GM12878 (cell line): ENCODE results near the gene UNK. TPM values are rescaled to one million over a fixed set of nuclear protein-coding genes. Genes with fewer than 3 reads are reported as not detected.

ENCODE experiments used
- ATAC-seq: fragments of 200-7000 bp; cut with Tn5 transposase; 3 replicates; pipeline ENCODE4 v1.9.1; 2020; ENCODE audit warnings: mild to moderate bottlenecking, moderate library complexity
- BruUV-seq: library from RNA; stranded (reverse); fragments of 400-500 nt; replicated peaks from 2 replicates; lab custom pipeline; 2021; lab: Mats Ljungman, UMichigan
- CTCF ChIA-PET: fragments of 300-600 bp; sonication (Branson Sonifier 250); formaldehyde crosslinking; extraction: SDS; loops from one replicate; lab custom pipeline; 2021; ENCODE audit warnings: inconsistent platforms; lab: Yijun Ruan, JAX
- POLR2A ChIA-PET: fragments of 350-600 bp; formaldehyde crosslinking; extraction: SDS; loops from one replicate; lab custom pipeline; 2021; ENCODE audit warnings: inconsistent platforms; lab: Charles Lee
- RAD21 ChIA-PET: fragments of 300-600 bp; sonication (Branson Sonifier 250); formaldehyde crosslinking; loops from one replicate; lab custom pipeline; 2023; ENCODE audit warnings: antibody characterized with exemption; ENCODE audit not compliant: unreplicated experiment; lab: Charles Lee
- SMC1A ChIA-PET: fragments of 300-600 bp; sonication (Branson Sonifier 250); formaldehyde crosslinking; loops from one replicate; lab custom pipeline; 2023; ENCODE audit not compliant: unreplicated experiment, uncharacterized antibody; lab: Charles Lee
- DNase-seq: peaks from one replicate; pipeline ENCODE4 v3.0.0-alpha.2; 2011; ENCODE audit warnings: low read depth, low spot score
- FAIRE-seq: peaks from 3 replicates; lab custom pipeline; 2011; peaks lifted over from hg19 to GRCh38; lab: Jason Lieb, UNC
- H2AFZ ChIP-seq: 2 replicates; pipeline ENCODE4 v1.6.0; 2011; ENCODE audit warnings: low read depth, low read length, control low read depth; ENCODE audit not compliant: control insufficient read depth
- H3K27ac ChIP-seq: 2 replicates; pipeline ENCODE4 v1.5.1; 2011; ENCODE audit warnings: control low read depth; ENCODE audit not compliant: control insufficient read depth, insufficient read depth
- H3K27me3 ChIP-seq, 2 experiments: replicated peaks in 1 of 2; 2 replicates each; pipeline versions ENCODE4 v1.6.0 to v1.6.1; 2011; ENCODE audit warnings: low read length in 1 of 2; ENCODE audit not compliant: control insufficient read depth in 2 of 2, insufficient read depth in 2 of 2
- H3K36me3 ChIP-seq, 2 experiments: 2 replicates each; pipeline ENCODE4 v1.5.1; 2011; ENCODE audit warnings: low read length in 1 of 2; ENCODE audit not compliant: control insufficient read depth in 2 of 2, insufficient read depth in 2 of 2
- H3K4me1 ChIP-seq: 2 replicates; pipeline ENCODE4 v1.6.1; 2011; ENCODE audit warnings: mild to moderate bottlenecking, low read length, moderate library complexity, mixed read lengths; ENCODE audit not compliant: control insufficient read depth, insufficient read depth
- H3K4me2 ChIP-seq: 2 replicates; pipeline ENCODE4 v1.6.0; 2011; ENCODE audit warnings: control low read depth; ENCODE audit not compliant: control insufficient read depth, insufficient read depth
- H3K4me3 ChIP-seq: fragments of 200-600 bp; sonication (generic); 2 replicates; pipeline ENCODE4 v1.5.1; 2016
- H3K79me2 ChIP-seq: 2 replicates; pipeline ENCODE4 v1.6.0; 2011; ENCODE audit warnings: low read length; ENCODE audit not compliant: control insufficient read depth, insufficient read depth
- H3K9ac ChIP-seq: 2 replicates; pipeline ENCODE4 v1.8.0; 2011; ENCODE audit warnings: low read length, control low read depth, mixed read lengths; ENCODE audit not compliant: control insufficient read depth, insufficient read depth
- H3K9me3 ChIP-seq: replicated peaks from 3 replicates; pipeline ENCODE4 v1.5.1; 2011; ENCODE audit warnings: mild to moderate bottlenecking, low read length; ENCODE audit not compliant: control insufficient read depth, insufficient read depth
- H4K20me1 ChIP-seq: 2 replicates; pipeline ENCODE4 v1.6.0; 2011; ENCODE audit not compliant: control insufficient read depth, insufficient read depth
- CHD1 ChIP-seq: IDR thresholded peaks from 2 replicates; pipeline ENCODE4 v1.6.1; 2012; ENCODE audit warnings: low read depth, low read length, improper control_type of control experiment
- PAX5 ChIP-seq: IDR thresholded peaks from 2 replicates; pipeline ENCODE4 v1.6.1; 2011; ENCODE audit warnings: low read depth, low read length, borderline replicate concordance
- POLR2A ChIP-seq: IDR thresholded peaks from 2 replicates; pipeline ENCODE4 v1.6.1; 2011; ENCODE audit warnings: low read depth, mild to moderate bottlenecking, low read length
- POLR2AphosphoS5 ChIP-seq: IDR thresholded peaks from 2 replicates; pipeline ENCODE4 v1.6.1; 2011; ENCODE audit warnings: mild to moderate bottlenecking, low read length, inconsistent platforms
- RFX5 ChIP-seq: IDR thresholded peaks from 2 replicates; pipeline ENCODE4 v1.6.1; 2011; ENCODE audit warnings: low read depth, low read length, improper control_type of control experiment
- STAT3 ChIP-seq: IDR thresholded peaks from 2 replicates; pipeline ENCODE4 v1.6.1; 2011; ENCODE audit warnings: low read depth, low read length, improper control_type of control experiment
- WGBS: methylation state at CpG from one replicate; pipeline ENCODE4 v1.1.6; 2016; ENCODE audit warnings: low lambda C conversion rate; ENCODE audit not compliant: insufficient replicate concordance, insufficient coverage; ENCODE audit errors: missing lambda C conversion rate; 5-methylcytosine and 5-hydroxymethylcytosine counted together
- in situ Hi-C: fragments of 300-500 bp; cut with MboI; formaldehyde crosslinking; loops from 9 replicates; pipeline ENCODE4 v1.14.3; 2018; ENCODE audit warnings: mixed read lengths
- intact Hi-C: fragments of 100-400 bp; cut with micrococcal nuclease; formaldehyde crosslinking; loops from one replicate; pipeline ENCODE4 v1.14.2; 2022; ENCODE audit not compliant: unreplicated experiment
- polyA plus RNA-seq, 11 experiments: library from polyadenylated mRNA; depleted of rRNA in 4 of 11; unstranded in 6 of 11; stranded (reverse) in 5 of 11; fragments of >200 nt; fragmentation: Nextera tagmentation in 4 of 11; fragmentation: Illumina TruSeq in 1 of 11; extraction: Ambion mirVana in 4 of 11; extraction: Trizol in 1 of 11; gene quantifications; 1 replicate in 1 of 11; 2 replicates in 10 of 11; pipeline versions ENCODE4 v1.2.1 to v1.2.3, GENCODE V29; 2011 to 2016; ENCODE audit warnings: inconsistent platforms in 2 of 11, missing spikeins in 2 of 11, low read depth in 1 of 11
- total RNA-seq, 4 experiments: library from RNA; depleted of rRNA in 3 of 4; stranded (reverse); fragments of >200 nt in 3 of 4; fragmentation: Illumina TruSeq in 1 of 4; extraction: Trizol in 1 of 4; gene quantifications; 2 replicates each; pipeline versions ENCODE4 v1.2.1 to v1.2.3, GENCODE V29; 2013 to 2021
- TF ChIP-seq, protein P1 (sequence below): IDR thresholded peaks from 2 replicates; pipeline ENCODE4 v1.6.1; 2011; ENCODE audit warnings: borderline replicate concordance, low read depth, mild to moderate bottlenecking, moderate library complexity, mixed read lengths, low read length; ENCODE audit not compliant: insufficient read depth; ENCODE audit errors: extremely low read length

UNK gene
- total and polyA plus RNA-seq, 10 of the 15 experiments (the other 5 are each of a cell fraction or from before 2014, with no cell fraction given) = 8.9 to 34.5 (median 27.3) TPM

DNA sequence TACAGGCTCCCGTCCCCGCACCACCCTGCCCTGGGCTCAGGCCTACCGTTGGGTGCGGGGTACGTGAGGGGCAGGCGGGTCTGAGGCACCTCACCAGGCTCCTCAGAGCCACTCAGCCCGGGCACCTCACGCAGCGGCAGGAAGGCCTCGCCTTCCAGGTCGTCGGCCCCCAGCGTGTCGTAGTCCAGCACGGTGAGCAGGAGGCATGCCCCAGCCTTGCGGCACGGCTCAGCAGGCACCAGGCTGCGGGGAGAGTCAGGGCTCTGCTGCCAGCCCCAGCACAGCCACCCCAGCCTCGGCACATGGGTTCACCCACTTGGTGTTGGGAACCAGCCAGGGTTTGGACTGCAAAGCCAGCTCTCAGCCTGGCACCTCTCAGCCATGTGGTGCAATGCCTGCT lies 44.1 kb downstream of the UNK start:
- ATAC-seq (no peak), FAIRE-seq (no peak), DNase-seq (no peak)
- Histone ChIP-seq H3K4me2 (no peak overlapping the region), H3K4me1 (no peaks in the 10 kb centered on the region), H3K4me3 (no peak overlapping the region), H3K9me3 (no peaks in the 10 kb centered on the region), H3K27ac (no peak overlapping the region), H3K9ac (no peak overlapping the region), H4K20me1 (no peaks in the 10 kb centered on the region), H3K79me2 (no peaks in the 10 kb centered on the region), H2AFZ (no peak overlapping the region), H3K27me3 (no peaks in the 10 kb centered on the region), H3K36me3 (peaks cover 3% of the 10 kb centered on the region in 2 experiments; a peak in 3 of 4 replicates)
- in situ Hi-C loops (no loop called here), intact Hi-C loops (no loop called here)
- TF ChIP-seq, protein P1, sequence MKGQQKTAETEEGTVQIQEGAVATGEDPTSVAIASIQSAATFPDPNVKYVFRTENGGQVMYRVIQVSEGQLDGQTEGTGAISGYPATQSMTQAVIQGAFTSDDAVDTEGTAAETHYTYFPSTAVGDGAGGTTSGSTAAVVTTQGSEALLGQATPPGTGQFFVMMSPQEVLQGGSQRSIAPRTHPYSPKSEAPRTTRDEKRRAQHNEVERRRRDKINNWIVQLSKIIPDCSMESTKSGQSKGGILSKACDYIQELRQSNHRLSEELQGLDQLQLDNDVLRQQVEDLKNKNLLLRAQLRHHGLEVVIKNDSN = no peak
- no peak for TF ChIP-seq POLR2AphosphoS5
- TF ChIP-seq PAX5 = no peak
- no peak for TF ChIP-seq RFX5
- TF ChIP-seq POLR2A = peak; percentile 48; the same call in 1 of the 2 replicates
- RAD21 ChIA-PET = interaction anchor here (1.8 kb wide), 1 partner anchor 75 kb away, joined by 12 read pairs; no protein-coding TSS in a partner anchor
- POLR2A ChIA-PET = interaction anchor here (0.7 kb wide), 1 partner anchor 9 kb away, joined by 6 read pairs; no protein-coding TSS in a partner anchor
- SMC1A ChIA-PET = no interaction called here
- 93% methylated on average over 16 of the region's 19 CpGs for WGBS
- CTCF ChIA-PET = interaction anchor here (1.0 to 5.9 kb wide), 7 partner anchors 12 to 75 kb away, joined by 3 to 63 read pairs (median 9); partner anchors contain the start of genes GALK1 and UNK
- BruUV-seq = no TSS peak

DNA sequence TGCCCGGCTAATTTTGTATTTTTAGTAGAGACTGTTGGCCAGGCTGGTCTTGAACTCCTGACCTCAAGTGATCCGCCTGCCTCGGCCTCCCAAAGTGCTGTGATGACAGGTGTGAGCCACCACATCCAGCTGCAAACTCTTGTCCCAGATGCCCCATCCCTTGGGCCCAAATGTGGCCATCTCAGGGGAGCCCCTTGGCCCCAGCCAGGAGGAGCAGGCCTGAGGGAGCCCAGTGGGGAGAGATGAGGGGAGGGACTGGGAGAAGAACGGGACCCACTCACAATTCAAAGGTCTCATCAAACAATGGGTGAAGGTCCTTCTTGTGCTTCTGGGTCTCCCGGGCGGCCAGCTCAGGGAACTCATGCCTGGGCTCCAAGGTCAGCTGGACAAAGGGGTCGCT lies 45.1 kb downstream of the UNK start:
- no peak overlapping the region for H3K9ac ChIP-seq
- no peak overlapping the region for H3K4me2 ChIP-seq
- no peaks in the 10 kb centered on the region for H3K4me1 ChIP-seq
- no peak overlapping the region for H3K4me3 ChIP-seq
- H3K79me2 ChIP-seq = no peaks in the 10 kb centered on the region
- ATAC-seq = no peak
- no peaks in the 10 kb centered on the region for H3K9me3 ChIP-seq
- no peak overlapping the region for H2AFZ ChIP-seq
- H3K27ac ChIP-seq = no peak overlapping the region
- in situ Hi-C loops (no loop called here), intact Hi-C loops (no loop called here)
- ChIA-PET SMC1A (interaction anchor here (0.9 to 1.4 kb wide), 4 partner anchors 44 to 76 kb away, joined by 3 to 4 read pairs (median 4); no protein-coding TSS in a partner anchor), POLR2A (no interaction called here), CTCF (interaction anchor here (0.6 to 5.9 kb wide), 19 partner anchors 14 to 178 kb away, joined by 3 to 63 read pairs (median 4); partner anchors contain the start of genes GALK1 and UNC13D), RAD21 (interaction anchor here (0.8 to 1.8 kb wide), 7 partner anchors 19 to 76 kb away, joined by 3 to 12 read pairs (median 6); partner anchors contain the start of gene GALK1)
- H4K20me1 ChIP-seq = no peaks in the 10 kb centered on the region
- TF ChIP-seq STAT3 (no peak), CHD1 (no peak)
- H3K27me3 ChIP-seq = no peaks in the 10 kb centered on the region
- no peak for FAIRE-seq
- peaks cover 3 to 7% of the 10 kb centered on the region in 2 experiments; a peak in 3 of 4 replicates for H3K36me3 ChIP-seq
- no TSS peak for BruUV-seq
- WGBS = 78% methylated on average over 7 of the region's 7 CpGs
- no peak for DNase-seq
